Mesenteric fat pad (tissue), 1 donor: ENCODE results near the gene PTPRN2. TPM values are rescaled to one million over a fixed set of nuclear protein-coding genes. Genes with fewer than 3 reads are reported as not detected.

Source experiments
- DNase-seq: peaks from one replicate; pipeline ENCODE4 v3.0.0-alpha.2; 2020; ENCODE audit warnings: low spot score
- total RNA-seq: library from RNA; stranded (reverse); fragmentation: NEBNext Ultra II Directional; extraction: Animal tissue kit (Norgen Biotek cat#: 25700); gene quantifications from one replicate; pipeline ENCODE4 v1.2.1, GENCODE V29; 2021
- donor health status: DM: yes; HTN: yes; CAD: no.

Gene PTPRN2
- total RNA-seq, 1 donor from 2014 or later: 2.6 TPM

- DNase-seq: no peak
Measured at GRCh38 chr7:157870644-157871290, 716.9 kb downstream of the PTPRN2 start.

DNA sequence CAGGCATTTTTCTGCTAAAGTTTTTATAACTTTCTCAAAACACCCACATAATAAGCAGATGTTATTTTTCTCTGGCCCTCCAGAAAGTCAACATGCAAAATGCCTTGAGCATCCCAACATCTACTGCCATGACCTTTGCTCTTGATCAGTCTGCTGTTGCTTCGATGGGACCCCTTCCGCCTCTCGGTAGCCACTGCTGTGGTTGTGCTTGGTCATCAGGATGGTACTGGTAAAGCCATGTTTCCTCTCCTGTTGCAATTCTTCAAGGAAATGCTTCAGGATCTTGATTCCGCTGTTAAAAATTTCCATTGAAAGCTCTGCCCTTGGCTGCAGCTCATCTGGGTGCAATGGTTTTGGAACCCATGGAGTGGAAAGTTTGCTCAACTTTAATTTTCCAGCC, 717.8 kb downstream of the PTPRN2 start:
- DNase-seq: no peak

DNA sequence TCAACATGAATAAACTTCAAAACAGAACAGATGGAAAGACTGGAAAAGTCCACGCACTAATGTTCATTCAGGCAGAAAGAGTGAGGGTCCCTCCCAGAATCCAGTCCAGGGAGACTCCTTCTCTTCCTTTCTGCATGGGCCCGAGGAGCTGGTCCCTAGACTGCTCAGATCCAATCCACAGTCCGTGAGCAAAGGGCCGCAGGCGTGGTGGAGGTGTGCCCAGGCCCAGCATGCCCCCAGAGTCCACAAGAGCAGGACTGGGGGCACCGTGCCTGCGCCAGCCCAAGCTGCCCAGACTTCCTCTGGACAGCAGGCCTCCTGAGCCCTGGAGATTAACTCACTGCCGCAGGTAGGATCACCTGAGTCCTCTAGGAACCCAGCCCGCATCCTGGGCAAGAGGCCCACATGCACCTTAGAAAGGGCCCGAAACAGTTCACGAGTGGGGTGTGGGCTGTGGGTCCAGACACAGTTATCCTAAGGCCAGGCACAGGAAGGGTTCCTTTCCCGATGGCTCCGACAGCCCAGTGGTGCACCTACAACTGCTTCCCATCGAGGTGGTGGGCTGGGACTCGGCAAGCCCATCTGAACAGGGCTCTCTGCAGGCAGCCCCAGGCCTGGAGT, 719.8 kb downstream of the PTPRN2 start:
- DNase-seq: no peak

- DNase-seq: no peak
Measured at GRCh38 chr7:157866336-157866924, 721.2 kb downstream of the PTPRN2 start.

DNA sequence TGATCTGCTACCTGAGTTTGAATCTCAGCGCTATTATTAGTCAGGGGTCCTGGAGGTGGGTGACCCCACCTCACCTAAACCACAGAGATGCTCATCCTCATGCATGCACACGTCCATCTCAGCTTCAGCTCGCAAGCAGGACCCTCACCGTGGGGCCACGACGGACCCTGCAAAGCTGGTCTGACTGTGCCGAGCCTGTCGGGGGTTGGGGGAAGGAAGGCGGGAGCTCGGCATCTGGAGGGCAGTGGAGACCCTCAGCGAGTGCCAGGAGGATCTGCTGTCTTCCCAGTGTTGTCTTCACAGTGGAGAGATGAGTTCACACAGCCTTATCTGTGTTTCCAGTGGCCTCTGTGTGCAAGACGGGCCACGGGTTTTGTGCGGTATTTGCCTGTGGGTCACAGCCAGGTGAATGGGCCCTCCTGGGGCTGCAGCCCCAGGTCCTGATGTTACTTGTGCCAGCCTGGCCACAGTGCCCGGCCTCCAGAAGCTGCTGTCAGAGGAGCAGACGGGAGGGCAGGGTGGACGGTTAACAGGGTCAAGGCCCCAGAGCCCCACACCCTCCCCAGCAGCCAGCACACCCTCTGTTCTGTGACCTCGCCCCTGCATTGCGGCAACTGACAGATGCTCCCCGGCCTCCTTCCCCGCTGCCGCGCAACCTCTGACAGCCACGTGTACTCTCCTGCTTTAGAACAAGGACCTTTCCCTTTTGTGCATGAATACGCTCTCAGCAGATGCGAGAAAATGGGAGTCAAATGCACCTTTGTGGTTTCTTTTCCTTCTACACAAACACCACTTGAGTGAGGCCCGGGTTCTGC, 722.1 kb downstream of the PTPRN2 start:
- no peak for DNase-seq

- no peak for DNase-seq
Measured at GRCh38 chr7:157864911-157865310, 722.7 kb downstream of the PTPRN2 start.

DNA sequence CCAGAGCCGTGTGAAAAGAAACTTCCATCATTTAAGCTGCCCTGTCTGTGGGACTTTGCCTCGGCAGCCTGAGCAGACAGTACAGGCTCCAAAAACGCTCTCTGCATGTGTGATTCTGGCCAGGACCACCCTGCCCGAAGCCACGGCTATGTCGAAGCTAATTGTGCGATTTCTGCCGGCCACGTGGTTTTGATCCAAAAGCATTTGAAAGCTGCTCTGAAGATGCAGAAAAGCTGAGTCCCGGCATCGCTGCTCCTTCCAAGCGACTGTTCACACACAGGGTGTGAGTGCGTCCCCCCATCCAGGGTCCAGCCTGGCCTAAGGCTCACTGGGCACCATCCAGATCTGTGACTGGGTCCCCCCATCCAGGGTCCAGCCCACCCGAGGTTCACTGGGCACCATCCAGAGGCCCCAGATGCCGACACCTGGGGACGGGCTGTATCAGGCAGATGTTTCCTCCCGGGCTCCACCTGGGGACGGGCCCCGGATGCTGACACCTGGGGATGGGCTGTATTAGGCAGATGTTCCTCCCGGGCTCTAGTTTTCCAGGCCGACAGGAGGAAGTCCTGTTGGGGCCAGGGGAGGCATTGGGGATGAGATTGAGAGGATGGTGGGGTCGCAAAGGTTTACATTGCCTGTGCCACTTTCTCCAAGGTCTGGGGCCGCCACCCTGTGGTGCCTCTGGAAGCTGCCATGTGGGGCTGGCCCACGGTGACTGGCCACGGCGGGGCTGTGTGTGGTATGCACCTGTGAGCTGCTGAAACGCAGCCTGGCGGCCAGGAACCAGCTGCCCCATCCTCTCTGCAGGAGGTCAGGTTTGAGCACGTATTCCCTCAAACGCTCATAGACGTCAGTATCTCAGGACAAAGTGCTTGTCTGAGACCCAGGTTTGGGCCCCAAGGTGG, 723.5 kb downstream of the PTPRN2 start:
- DNase-seq: no peak

- DNase-seq: no peak
Measured at GRCh38 chr7:157863176-157863575, 724.4 kb downstream of the PTPRN2 start.

GRCh38 chr7:157862731-157863130, 724.9 kb downstream of the PTPRN2 start:
- DNase-seq: no peak

DNA sequence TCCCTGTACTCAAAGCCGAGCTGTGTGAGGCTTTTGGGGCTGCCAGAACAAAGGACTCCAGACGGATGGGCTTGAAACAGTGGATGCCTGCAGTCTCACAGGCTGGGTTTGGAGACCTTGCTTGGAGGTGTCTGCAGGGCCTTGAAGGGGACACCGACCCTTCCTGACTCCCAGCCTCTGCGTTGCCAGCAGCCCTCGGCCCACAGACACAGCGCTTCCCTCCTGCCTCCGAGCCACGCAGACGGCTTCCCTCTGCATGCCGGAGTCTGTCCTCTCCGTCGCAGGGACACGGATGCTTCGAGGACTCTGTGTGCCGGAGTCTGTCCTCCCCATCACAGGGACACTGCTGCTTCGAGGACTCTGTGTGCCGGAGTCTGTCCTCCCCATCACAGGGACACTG, 726.1 kb downstream of the PTPRN2 start:
- no peak for DNase-seq

DNA sequence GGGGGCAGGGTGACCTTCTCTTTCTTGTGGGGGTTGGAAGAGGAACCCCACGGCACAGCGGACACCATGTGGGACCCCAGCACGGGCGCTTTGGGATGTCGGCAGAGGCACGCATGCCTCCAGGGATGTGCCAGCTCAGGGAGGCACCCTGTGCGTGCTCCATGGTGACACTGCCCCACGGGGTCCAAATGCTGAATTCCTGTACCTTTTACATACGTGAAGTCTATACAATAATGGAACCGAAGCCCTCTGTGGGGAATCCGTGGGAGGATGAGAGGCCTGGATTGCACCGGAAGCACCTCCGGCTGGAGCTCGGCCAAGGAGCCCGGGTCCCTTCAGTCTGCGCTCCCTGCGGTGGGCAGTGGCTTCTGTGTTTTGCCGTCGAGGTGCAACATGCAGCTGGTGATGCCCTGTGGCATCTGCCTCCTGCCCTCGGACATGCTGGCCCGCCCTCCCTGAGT, 726.6 kb downstream of the PTPRN2 start:
- DNase-seq: no peak

DNA sequence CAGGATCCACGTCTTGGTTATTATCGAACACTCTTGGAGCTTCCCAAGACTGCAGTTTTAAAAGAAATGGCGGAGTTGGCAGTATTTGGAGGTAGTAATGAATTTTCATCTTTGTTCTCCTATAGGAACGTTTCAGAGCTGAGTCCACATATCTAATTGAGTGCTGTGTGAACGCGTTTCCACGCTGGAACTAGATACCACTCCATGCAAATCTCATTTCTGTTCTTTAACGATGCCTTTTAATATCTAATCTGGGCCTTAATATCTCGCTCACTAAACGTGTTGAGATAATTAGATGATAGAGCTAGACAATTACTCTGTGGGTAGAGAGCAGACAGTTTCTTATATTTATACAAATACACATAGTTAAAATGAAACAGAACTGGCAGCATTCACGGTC, 727.2 kb downstream of the PTPRN2 start:
- DNase-seq: no peak

- no peak for DNase-seq
Measured at GRCh38 chr7:157859915-157860314, 727.7 kb downstream of the PTPRN2 start.

GRCh38 chr7:157857578-157858075, 730.0 kb downstream of the PTPRN2 start:
- no peak for DNase-seq

GRCh38 chr7:157856873-157857577, 730.6 kb downstream of the PTPRN2 start:
- no peak for DNase-seq

DNA sequence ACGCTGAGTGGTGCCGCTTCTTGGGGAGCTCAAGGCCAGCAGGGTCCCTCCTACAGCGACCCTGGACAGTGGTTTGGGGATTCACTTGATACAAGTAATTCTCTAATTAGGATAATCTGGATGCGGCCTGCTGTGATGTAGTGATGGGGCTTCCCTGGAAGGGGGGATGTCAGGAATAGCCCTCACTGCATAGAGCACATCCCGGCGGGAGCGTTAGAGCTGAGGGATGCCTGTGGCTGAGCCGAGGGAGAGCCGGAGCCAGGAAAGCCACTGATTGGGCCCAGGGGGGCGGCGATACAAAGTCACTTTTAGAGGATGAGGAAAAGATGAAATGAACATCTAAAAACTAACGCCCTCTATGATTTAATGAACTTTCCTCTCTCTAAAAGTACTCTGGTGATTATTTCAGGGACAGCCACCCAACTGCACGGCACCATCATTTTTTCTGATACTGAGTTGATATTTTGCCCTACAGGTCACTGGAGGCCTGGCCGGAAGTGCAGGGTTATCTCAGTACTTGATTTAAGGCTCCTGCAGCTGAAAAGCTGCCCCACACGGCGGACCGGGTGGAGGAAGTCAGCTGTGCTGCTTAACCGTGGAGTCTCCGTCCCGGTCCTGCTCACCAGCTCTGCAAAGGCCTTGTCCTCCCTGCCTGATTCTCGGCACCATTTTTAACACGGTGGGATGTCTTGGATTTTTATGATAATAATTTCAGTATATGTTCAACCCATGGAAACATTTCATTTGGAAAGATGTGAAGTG, 732.0 kb downstream of the PTPRN2 start:
- DNase-seq: no peak

GRCh38 chr7:157855016-157855415, 732.6 kb downstream of the PTPRN2 start:
- no peak for DNase-seq

DNA sequence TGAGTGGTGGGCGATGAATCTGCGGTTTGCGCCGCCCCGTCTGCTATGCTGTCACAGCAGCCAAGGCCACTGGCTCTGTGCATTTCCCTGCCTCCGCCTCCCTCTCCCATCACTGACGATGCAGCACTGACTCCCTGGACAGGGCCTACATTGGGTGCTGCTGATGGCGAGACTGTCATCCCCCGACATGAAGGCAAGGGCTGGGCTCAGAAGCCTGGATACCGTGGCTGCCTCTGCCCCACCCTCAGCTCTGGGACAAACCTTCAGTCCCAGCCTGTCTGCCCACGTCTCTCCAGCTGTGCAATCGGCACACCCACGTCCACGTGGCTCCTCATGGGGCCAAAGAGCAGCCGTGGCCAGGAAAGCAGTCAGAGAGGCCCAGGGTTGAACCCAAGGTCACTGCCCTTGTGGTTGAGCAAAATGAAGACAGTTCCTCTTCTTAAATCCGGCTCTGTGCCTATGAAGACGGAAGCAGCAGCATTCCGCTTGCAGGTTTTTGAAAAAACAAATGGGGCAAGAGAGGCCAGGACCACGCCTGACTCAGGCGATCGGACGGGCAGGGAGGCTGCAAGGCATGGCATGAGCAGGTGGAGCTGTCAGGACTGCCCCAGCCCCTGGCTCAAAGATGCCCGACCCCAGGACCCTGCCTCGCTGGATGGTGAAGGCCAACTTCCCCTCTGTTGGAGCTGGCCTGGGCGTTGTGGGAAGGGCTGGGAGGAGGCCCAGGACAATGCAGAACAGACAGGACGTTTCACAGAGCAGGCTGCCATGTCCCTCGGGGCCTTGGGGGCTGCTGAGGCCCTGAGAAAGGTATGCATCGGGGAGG, 733.3 kb downstream of the PTPRN2 start:
- no peak for DNase-seq

DNA sequence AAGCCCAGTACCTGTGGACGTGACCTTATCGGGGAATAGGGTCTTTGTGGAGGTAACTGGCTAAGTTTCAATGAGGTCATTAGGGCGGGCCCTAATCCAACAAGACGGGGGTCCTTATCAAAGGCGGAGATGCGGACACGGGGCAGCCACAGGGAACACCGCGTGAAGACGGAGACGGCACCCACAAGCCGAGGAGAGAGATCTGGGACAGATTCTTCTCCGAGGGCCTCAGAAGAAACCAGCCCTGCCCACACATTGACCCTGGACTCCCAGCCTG, 733.9 kb downstream of the PTPRN2 start:
- DNase-seq: no peak
